Neural cell (in vitro differentiated cells): ENCODE results near the gene SPATA22. TPM values are rescaled to one million over a fixed set of nuclear protein-coding genes. Genes with fewer than 3 reads are reported as not detected.
"Not testable (repeated sequence)": the region's sequence is repeated elsewhere in the genome, so short reads cannot be mapped to it uniquely, and the experiment has no call there.

Experiments used
- H2AFZ ChIP-seq: fragments of 200-600, 300-800 bp; sonication (generic), shearing (Covaris generic); 2 replicates; pipeline ENCODE4 v1.6.0; 2014; ENCODE audit warnings: low read depth, mild to moderate bottlenecking, antibody characterized with exemption, low read length, moderate library complexity
- H3F3A ChIP-seq: fragments of 200-600 bp; shearing (Covaris generic); 2 replicates; pipeline ENCODE4 v1.6.1; 2016; ENCODE audit warnings: mild to moderate bottlenecking, moderate library complexity, mixed read lengths, antibody characterized with exemption, low read length; ENCODE audit not compliant: insufficient read depth, poor library complexity, severe bottlenecking
- H3K27ac ChIP-seq: fragments of 200-600, 300-800 bp; sonication (generic), shearing (Covaris generic); 2 replicates; pipeline ENCODE4 v1.5.1; 2014; ENCODE audit warnings: mild to moderate bottlenecking, low read length, moderate library complexity
- H3K27me3 ChIP-seq: fragments of 300-800, 200-600 bp; sonication (generic), shearing (Covaris generic); 2 replicates; pipeline ENCODE4 v1.6.0; 2014; ENCODE audit warnings: mild to moderate bottlenecking, low read depth, low read length, moderate library complexity; ENCODE audit not compliant: insufficient read depth
- H3K36me3 ChIP-seq: fragments of 300-800, 200-600 bp; sonication (generic), shearing (Covaris generic); 2 replicates; pipeline ENCODE4 v1.5.1; 2014; ENCODE audit warnings: mild to moderate bottlenecking, antibody characterized with exemption, low read length, moderate library complexity; ENCODE audit not compliant: insufficient read depth
- H3K4me2 ChIP-seq: fragments of 300-800, 200-600 bp; sonication (generic), shearing (Covaris generic); 2 replicates; pipeline ENCODE4 v1.6.0; 2014; ENCODE audit warnings: mild to moderate bottlenecking, low read length
- H3K4me3 ChIP-seq: fragments of 300-800, 200-600 bp; sonication (generic), shearing (Covaris generic); 2 replicates; pipeline ENCODE4 v1.5.1; 2014; ENCODE audit warnings: mild to moderate bottlenecking, low read length, moderate library complexity
- H3K79me2 ChIP-seq: fragments of 200-600 bp; shearing (Covaris generic); replicated peaks from 2 replicates; pipeline ENCODE4 v1.6.0; 2014; ENCODE audit warnings: mild to moderate bottlenecking, low read length, moderate library complexity; ENCODE audit not compliant: insufficient read depth
- H3K9ac ChIP-seq: fragments of 300-800, 200-600 bp; sonication (generic), shearing (Covaris generic); 2 replicates; pipeline ENCODE4 v1.6.1; 2016; ENCODE audit warnings: mild to moderate bottlenecking, low read length, mixed read lengths
- H3K9me2 ChIP-seq: fragments of 200-600 bp; shearing (Covaris generic); 2 replicates; pipeline ENCODE4 v1.6.1; 2016; ENCODE audit warnings: mild to moderate bottlenecking, low read length, mixed read lengths; ENCODE audit not compliant: insufficient read depth
- H3K9me3 ChIP-seq: fragments of 200-600, 300-800 bp; sonication (generic), shearing (Covaris generic); 2 replicates; pipeline ENCODE4 v1.6.1; 2016; ENCODE audit warnings: mild to moderate bottlenecking, mixed run types, low read length, moderate library complexity, mixed read lengths
- H4K20me1 ChIP-seq: fragments of 200-600 bp; shearing (Covaris generic); 2 replicates; pipeline ENCODE4 v1.6.1; 2016; ENCODE audit warnings: mild to moderate bottlenecking, mixed run types; ENCODE audit not compliant: insufficient read depth
- EP300 ChIP-seq: fragments of 450-650 bp; conservative IDR thresholded peaks from 2 replicates; pipeline ENCODE4 v1.6.1; 2014; ENCODE audit warnings: antibody characterized with exemption, mild to moderate bottlenecking, moderate library complexity; ENCODE audit not compliant: poor library complexity, severe bottlenecking
- MXI1 ChIP-seq: fragments of 450-650 bp; conservative IDR thresholded peaks from 2 replicates; pipeline ENCODE4 v1.6.1; 2014; ENCODE audit warnings: antibody characterized with exemption, mild to moderate bottlenecking; ENCODE audit not compliant: poor library complexity, severe bottlenecking
- POLR2AphosphoS5 ChIP-seq: IDR thresholded peaks from 2 replicates; pipeline ENCODE4 v1.6.1; 2012
- REST ChIP-seq: IDR thresholded peaks from 2 replicates; pipeline ENCODE4 v1.6.1; 2012; ENCODE audit warnings: borderline replicate concordance
- TAF1 ChIP-seq: IDR thresholded peaks from 2 replicates; pipeline ENCODE4 v1.6.1; 2012; ENCODE audit warnings: low read depth
- polyA plus RNA-seq: library from polyadenylated mRNA; depleted of rRNA; stranded (reverse); fragments of >200 nt; gene quantifications from 2 replicates; pipeline ENCODE4 v1.2.3, GENCODE V29; 2014

SPATA22 gene
- polyA plus RNA-seq, 1 donor from 2014 or later: not detected

DNA sequence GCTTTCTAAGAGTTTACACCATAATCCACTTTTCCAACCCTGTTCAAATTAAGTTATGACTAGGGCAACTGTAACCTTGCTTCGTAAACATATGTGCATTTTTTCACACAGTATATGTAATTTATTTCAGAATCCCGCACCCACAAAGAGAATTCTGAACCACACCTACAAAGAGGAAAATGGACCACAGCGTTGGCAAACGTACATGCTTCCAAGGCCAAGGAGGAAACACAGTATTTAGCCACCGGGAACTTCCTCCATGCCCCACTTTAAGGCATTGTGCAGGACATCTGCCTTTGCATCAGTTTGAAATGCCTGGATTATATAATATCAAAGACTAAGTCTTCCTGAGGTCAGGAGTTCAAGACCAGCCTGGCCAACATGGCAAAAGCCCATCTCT, 2.1 kb downstream of the SPATA22 start:
- TF ChIP-seq MXI1: no peak
- TF ChIP-seq TAF1: no peak
- Histone ChIP-seq H3K4me2 (no peak overlapping the region), H4K20me1 (no peaks in the 10 kb centered on the region), H3K36me3 (no peaks in the 10 kb centered on the region), H3K4me3 (no peak overlapping the region), H3K27ac (no peak overlapping the region), H3K9ac (no peak overlapping the region), H3K79me2 (no peaks in the 10 kb centered on the region), H2AFZ (no peak overlapping the region), H3K9me2 (no peaks in the 10 kb centered on the region), H3K9me3 (no peaks in the 10 kb centered on the region), H3K27me3 (no peaks in the 10 kb centered on the region), H3F3A (no peaks in the 10 kb centered on the region)

GRCh38 chr17:3466355-3466754, 5.3 kb downstream of the SPATA22 start:
- H3K27me3 ChIP-seq, H3K9me2 ChIP-seq, H3K4me3 ChIP-seq, H3K4me2 ChIP-seq, H2AFZ ChIP-seq, H3K9me3 ChIP-seq, H3K27ac ChIP-seq, H3K36me3 ChIP-seq, H4K20me1 ChIP-seq, H3K9ac ChIP-seq, H3K79me2 ChIP-seq, H3F3A ChIP-seq: not testable (repeated sequence)

GRCh38 chr17:3448059-3448665, 23.5 kb downstream of the SPATA22 start:
- H3K9me2 ChIP-seq: no peaks in the 10 kb centered on the region
- no peaks in the 10 kb centered on the region for H3K27me3 ChIP-seq

More at GRCh38 chr17:3448059-3448665, 23.5 kb downstream of the SPATA22 start:
- TF ChIP-seq REST (no peak), POLR2AphosphoS5 (no peak), EP300 (no peak)
- no peaks in the 10 kb centered on the region for H3K36me3 ChIP-seq
- H3K9me3 ChIP-seq: no peaks in the 10 kb centered on the region
- H3K4me2 ChIP-seq: no peak overlapping the region
- H4K20me1 ChIP-seq: no peaks in the 10 kb centered on the region
- H3K27ac ChIP-seq: no peak overlapping the region
- H2AFZ ChIP-seq: no peak overlapping the region
- no peak overlapping the region for H3K9ac ChIP-seq
- no peak overlapping the region for H3K4me3 ChIP-seq
- H3K79me2 ChIP-seq: no peaks in the 10 kb centered on the region
- H3F3A ChIP-seq: no peaks in the 10 kb centered on the region
